ENCODE results near the gene SLC25A53. TPM values are rescaled to one million over a fixed set of nuclear protein-coding genes. Genes with fewer than 3 reads are reported as not detected.

SLC25A53 gene
- total and polyA plus RNA-seq, 10 of the 15 experiments (the other 5 are each of a cell fraction or from before 2014, with no cell fraction given), result 4.1 to 11.4 (median 7.6) TPM

DNA sequence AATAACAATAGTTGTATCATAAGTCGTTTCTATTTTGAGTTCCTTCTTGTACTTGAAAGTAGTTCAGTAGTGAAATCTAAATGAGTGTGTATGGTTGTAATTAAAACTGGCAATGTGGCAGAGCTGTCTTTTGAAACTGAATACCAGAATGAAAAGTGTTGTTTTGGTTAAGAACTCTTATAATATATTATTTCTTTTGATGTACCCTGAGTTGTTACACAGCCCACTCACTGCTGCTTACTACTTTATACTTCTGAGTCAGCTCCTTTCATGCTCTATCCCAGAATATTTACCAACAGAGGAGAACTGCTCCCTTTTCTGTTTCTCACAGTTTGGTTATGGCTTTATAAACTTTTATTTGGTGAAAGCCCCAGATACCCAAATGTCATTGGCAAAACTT lies 38.2 kb upstream of the SLC25A53 start:
- ATAC-seq (peak; percentile 38; the same call in 2 of the 3 replicates), DNase-seq (ENCODE audit: low read depth, low spot score) (no peak), FAIRE-seq (no peak)
- H2AFZ ChIP-seq (ENCODE audit: control insufficient read depth, low read depth, low read length), result no peak overlapping the region
- CTCF ChIA-PET, result interaction anchor here (0.8 to 2.9 kb wide), 27 partner anchors 8 to 995 kb away, joined by 3 to 18 read pairs (median 4); partner anchors contain the start of gene FAM199X
- no peaks in the 10 kb centered on the region for H3K36me3 ChIP-seq (ENCODE audit: control insufficient read depth in 2 of 2, insufficient read depth in 2 of 2, low read length in 1 of 2)
- no peaks in the 10 kb centered on the region for H3K79me2 ChIP-seq (ENCODE audit: control insufficient read depth, insufficient read depth, low read length)
- no peaks in the 10 kb centered on the region for H4K20me1 ChIP-seq (ENCODE audit: control insufficient read depth, insufficient read depth)
- no peaks in the 10 kb centered on the region for H3K4me1 ChIP-seq (ENCODE audit: control insufficient read depth, insufficient read depth, low read length)
- TF ChIP-seq NR2C2 (IDR thresholded peaks at IDR 0.05; ENCODE audit: borderline replicate concordance, control insufficient read depth, insufficient read length, low read depth) (no peak), TARDBP (IDR thresholded peaks at IDR 0.05; ENCODE audit: borderline replicate concordance) (no peak), EZH2 (IDR thresholded peaks at IDR 0.05; ENCODE audit: borderline replicate concordance, control insufficient read depth, low read depth, low read length) (no peak), POLR2AphosphoS2 (IDR thresholded peaks at IDR 0.05; ENCODE audit: low read depth, low read length) (no peak)
- no peak overlapping the region for H3K4me3 ChIP-seq
- intact Hi-C loops (cut with micrococcal nuclease; ENCODE audit: unreplicated experiment) (loop anchor here (1.0 to 5.0 kb wide), 3 partner anchors 76 to 727 kb away; no protein-coding TSS in a partner anchor), in situ Hi-C loops (cut with MboI) (no loop called here)
- no peak overlapping the region for H3K27ac ChIP-seq (ENCODE audit: control insufficient read depth, insufficient read depth)
- no peaks in the 10 kb centered on the region for H3K9me3 ChIP-seq (replicated peaks; ENCODE audit: control insufficient read depth, insufficient read depth, low read length)
- H3K4me2 ChIP-seq (ENCODE audit: control insufficient read depth, insufficient read depth), result no peak overlapping the region
- POLR2A ChIA-PET, result no interaction called here
- BruUV-seq (replicated peaks), result no TSS peak
- no peak overlapping the region for H3K9ac ChIP-seq (ENCODE audit: control insufficient read depth, insufficient read depth, low read length)
- no peaks in the 10 kb centered on the region for H3K27me3 ChIP-seq (replicated peaks in 1 of 2; ENCODE audit: control insufficient read depth in 2 of 2, insufficient read depth in 2 of 2, low read length in 1 of 2)
- RAD21 ChIA-PET (ENCODE audit: unreplicated experiment), result interaction anchor here (1.0 to 1.5 kb wide), 7 partner anchors 10 to 995 kb away, joined by 3 to 5 read pairs (median 3); no protein-coding TSS in a partner anchor
- 0% methylated on average over 1 of the region's 1 CpG for WGBS (ENCODE audit: insufficient coverage, insufficient replicate concordance, low lambda C conversion rate, missing lambda C conversion rate)
- SMC1A ChIA-PET (ENCODE audit: uncharacterized antibody, unreplicated experiment), result interaction anchor here (1.1 to 1.8 kb wide), 4 partner anchors 8 to 76 kb away, joined by 4 to 10 read pairs (median 6); no protein-coding TSS in a partner anchor

DNA sequence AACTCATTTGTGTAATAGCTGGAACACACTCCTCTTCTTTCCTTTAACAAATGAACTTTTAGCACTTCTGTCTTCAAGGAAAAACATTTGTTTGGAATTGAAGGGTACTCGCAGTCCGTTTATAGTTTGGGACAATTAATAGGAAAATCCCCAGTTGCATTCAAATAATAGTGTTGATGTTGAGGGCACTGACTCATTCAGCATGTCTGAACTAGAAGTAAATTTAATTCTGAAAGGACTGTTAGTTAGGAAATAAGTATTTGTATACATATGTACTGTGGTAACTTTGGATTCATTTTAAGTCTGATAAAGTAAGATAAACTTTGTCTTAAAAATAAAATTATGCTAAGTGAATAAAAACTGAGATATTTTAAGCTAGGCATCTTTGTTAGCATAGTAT lies 36.7 kb upstream of the SLC25A53 start:
- ChIA-PET RAD21 (ENCODE audit: unreplicated experiment) (no interaction called here), CTCF (interaction anchor here (0.8 to 2.9 kb wide), 3 partner anchors 19 to 77 kb away, joined by 3 to 18 read pairs (median 12); partner anchors contain the start of gene FAM199X), POLR2A (no interaction called here), SMC1A (ENCODE audit: uncharacterized antibody, unreplicated experiment) (no interaction called here)
- no peak for TF ChIP-seq KDM1A (IDR thresholded peaks at IDR 0.05; ENCODE audit: borderline replicate concordance)
- no peak for TF ChIP-seq MTA3 (IDR thresholded peaks at IDR 0.05; ENCODE audit: borderline replicate concordance, low read length)
- TF ChIP-seq HDAC2 (IDR thresholded peaks at IDR 0.05), result no peak
- no peak for TF ChIP-seq SUPT20H (IDR thresholded peaks at IDR 0.05; ENCODE audit: borderline replicate concordance, control insufficient read depth, low read depth, low read length)
- TF ChIP-seq SIN3A (IDR thresholded peaks at IDR 0.05; ENCODE audit: low read depth, low read length), result no peak
- TF ChIP-seq MEF2A (IDR thresholded peaks at IDR 0.05; ENCODE audit: insufficient read depth, low read depth, low read length), result no peak
- no TSS peak for BruUV-seq (replicated peaks)
- no peaks in the 10 kb centered on the region for H3K79me2 ChIP-seq (ENCODE audit: control insufficient read depth, insufficient read depth, low read length)
- intact Hi-C loops (cut with micrococcal nuclease; ENCODE audit: unreplicated experiment), result no loop called here
- DNase-seq (ENCODE audit: low read depth, low spot score) (no peak), ATAC-seq (no peak), FAIRE-seq (no peak)
- H3K4me1 ChIP-seq (ENCODE audit: control insufficient read depth, insufficient read depth, low read length), result no peaks in the 10 kb centered on the region
- H4K20me1 ChIP-seq (ENCODE audit: control insufficient read depth, insufficient read depth), result no peaks in the 10 kb centered on the region
- no peak overlapping the region for H3K4me3 ChIP-seq
- in situ Hi-C loops (cut with MboI), result no loop called here
- no peak overlapping the region for H2AFZ ChIP-seq (ENCODE audit: control insufficient read depth, low read depth, low read length)
- no peak overlapping the region for H3K9ac ChIP-seq (ENCODE audit: control insufficient read depth, insufficient read depth, low read length)
- H3K27me3 ChIP-seq (replicated peaks in 1 of 2; ENCODE audit: control insufficient read depth in 2 of 2, insufficient read depth in 2 of 2, low read length in 1 of 2), result no peaks in the 10 kb centered on the region
- H3K9me3 ChIP-seq (replicated peaks; ENCODE audit: control insufficient read depth, insufficient read depth, low read length), result no peaks in the 10 kb centered on the region
- no peaks in the 10 kb centered on the region for H3K36me3 ChIP-seq (ENCODE audit: control insufficient read depth in 2 of 2, insufficient read depth in 2 of 2, low read length in 1 of 2)
- H3K4me2 ChIP-seq (ENCODE audit: control insufficient read depth, insufficient read depth), result no peak overlapping the region
- H3K27ac ChIP-seq (ENCODE audit: control insufficient read depth, insufficient read depth), result no peak overlapping the region
- WGBS (ENCODE audit: insufficient coverage, insufficient replicate concordance, low lambda C conversion rate, missing lambda C conversion rate), result 51% methylated on average over 2 of the region's 2 CpGs

Data from GM12878 (cell line).